GM18520 (cell line): ENCODE measurements around the gene SERPINA5.
"Not testable (repeated sequence)": the region's sequence is repeated elsewhere in the genome, so short reads cannot be mapped to it uniquely, and the experiment has no call there.

Experiments
- ATAC-seq: cut with Tn5 transposase; IDR thresholded peaks from one replicate; pipeline ENCODE4 v1.9.1; 2021; ENCODE audit not compliant: unreplicated experiment

SERPINA5 gene

DNA sequence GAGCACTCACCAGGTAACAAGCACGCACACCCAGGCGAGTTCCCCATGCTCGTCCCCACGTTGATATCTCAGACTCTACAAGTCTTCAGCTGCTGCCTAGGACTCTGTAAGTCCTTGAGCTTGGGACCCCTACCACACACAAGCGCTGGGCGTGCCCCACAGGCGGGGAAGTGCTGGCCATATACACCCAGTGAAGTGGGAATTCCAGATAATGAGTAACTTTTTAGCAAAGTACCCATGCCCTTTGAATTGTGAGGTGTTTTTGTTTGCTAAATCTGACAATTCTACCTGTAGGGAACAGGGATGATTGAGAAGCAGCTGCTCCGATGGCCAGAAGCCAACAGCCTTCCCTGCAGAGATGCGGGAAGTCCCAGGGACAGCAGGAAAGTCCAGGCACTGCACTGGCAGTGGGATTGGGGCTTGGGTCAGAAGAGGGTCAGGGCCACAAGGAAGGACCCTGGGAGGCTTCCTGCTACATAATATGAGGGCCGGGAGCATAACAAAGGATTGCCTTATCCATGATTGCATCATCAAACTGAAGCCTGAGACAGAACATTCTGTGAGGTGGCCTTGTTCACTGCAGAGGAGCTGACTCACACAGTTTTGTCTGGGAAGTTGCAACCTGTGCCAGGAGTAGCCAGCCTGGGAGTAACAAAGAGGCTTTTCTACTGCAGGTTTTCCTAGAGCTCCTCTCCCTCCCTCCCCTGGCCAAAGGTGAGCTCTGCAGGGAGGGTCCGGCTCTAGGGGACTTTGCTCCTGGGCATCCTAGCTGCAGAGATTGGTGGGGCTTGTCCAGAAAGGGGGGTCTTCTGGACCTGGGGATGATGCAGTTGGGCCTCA is 17.8 kb downstream of the SERPINA5 start:
- no peak for ATAC-seq

DNA sequence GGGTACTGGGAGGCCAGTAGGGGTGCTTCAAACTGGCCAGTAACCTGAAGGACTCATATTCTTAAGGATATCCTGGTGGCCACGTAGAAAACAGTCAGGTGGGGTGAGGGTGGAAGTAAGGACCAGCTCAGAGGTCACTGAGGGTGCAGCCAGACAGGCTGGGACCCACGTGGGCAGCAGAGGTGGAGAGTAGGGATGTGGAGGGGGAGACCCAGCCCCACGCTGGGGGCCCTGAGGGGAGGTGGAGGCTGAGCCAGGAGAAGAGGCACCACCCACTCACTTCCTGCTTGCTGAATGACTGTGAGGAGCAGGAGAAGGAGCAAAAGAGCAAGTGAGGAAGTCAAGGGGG is 18.4 kb downstream of the SERPINA5 start:
- ATAC-seq = no peak

DNA sequence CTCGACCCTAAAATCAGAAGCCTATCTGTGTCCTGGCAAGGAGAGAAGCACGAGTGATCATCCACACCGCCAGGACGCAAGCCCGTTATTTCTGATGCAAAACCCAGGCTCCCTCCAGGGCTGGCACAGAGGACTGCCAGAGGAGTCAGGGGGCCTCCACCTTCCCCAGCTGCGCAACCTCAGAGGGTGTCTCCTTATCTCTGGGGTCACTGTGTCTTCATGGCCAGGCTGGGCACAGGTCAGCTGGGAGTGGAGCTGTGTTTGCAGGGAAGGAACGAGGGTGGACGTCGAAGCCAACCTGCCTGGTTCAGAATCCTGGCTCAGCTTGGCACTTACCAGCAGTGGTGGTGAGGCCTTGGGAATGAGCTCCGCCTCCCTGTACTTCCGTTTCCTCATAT is 18.9 kb downstream of the SERPINA5 start:
- no peak for ATAC-seq

DNA sequence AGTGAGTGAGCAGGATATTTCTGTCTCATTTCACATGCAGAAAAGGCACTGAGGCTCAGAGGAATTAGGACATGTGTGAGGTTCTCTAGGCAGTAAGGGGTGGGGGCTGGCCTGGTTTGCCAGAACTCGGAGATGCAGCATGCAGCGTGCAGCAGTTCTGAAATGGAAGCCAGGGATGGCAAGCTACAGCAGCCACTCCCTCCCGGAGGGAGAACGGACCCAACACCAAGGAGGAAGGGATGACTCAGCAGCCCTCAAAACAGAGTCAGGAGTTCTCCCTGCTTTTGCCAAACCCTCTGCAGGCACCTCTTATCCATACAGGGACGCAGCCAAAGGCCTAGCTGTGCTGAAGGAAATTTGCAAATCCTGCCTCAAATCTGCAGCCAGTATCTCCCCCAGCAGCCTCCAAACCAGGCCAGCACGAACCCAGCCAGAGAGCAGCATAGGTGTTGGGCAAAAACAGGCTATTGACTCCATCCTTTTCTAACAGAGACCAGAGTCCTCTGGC is 20.7 kb downstream of the SERPINA5 start:
- no peak for ATAC-seq

DNA sequence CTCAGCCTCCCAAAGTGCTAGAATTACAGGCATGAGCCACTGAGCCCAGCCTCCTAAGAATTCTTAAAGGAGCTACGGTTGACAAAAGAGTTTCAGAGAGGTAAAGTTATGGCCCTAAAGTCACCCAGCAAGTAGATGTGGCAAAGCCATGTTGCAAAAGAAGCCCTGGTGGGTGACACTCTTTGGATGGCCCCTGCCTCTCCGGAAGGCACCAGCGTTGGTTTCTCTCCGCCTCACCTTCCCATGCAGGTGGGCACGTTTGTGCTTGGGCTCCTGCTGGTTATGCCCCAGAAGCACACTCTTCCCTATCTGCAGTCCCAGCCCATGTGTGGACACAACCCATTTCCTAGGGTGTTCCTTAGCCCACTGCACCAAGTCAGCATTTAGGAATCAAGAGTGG is 21.5 kb downstream of the SERPINA5 start:
- ATAC-seq = no peak

DNA sequence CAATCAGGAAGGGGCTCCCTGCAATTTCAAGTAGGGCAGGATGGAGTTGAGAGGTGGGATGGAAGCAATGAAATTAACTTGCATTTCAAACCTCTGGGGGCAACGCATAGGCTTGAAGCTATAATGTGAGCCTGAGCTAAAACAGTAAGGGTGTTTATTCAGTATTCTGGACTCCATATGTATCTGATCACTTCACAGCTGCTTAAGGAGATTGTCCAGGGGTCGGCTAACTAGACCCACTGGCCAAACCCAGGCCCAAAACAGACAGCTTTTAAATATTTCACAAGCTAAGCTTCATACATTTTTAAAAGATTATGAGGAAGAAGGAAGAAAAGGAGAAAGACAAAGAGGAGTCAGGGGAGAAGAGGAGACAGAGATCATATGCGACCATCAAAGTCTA is 24.1 kb downstream of the SERPINA5 start:
- ATAC-seq = no peak

DNA sequence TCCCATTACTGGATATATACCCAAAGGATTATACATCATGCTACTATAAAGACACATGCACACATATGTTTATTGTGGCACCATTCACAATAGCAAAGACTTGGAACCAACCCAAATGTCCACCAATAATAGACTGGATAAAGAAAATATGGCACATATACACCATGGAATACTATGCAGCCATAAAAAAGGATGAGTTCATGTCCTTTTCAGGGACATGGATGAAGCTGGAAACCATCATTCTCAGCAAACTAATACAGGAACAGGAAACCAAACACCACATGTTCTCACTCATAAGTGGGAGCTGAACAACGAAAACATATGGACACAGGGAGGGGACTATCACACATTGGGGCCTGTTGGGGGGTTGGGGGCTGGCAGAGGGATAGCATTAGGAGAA is 27.7 kb downstream of the SERPINA5 start:
- ATAC-seq = not testable (repeated sequence)

DNA sequence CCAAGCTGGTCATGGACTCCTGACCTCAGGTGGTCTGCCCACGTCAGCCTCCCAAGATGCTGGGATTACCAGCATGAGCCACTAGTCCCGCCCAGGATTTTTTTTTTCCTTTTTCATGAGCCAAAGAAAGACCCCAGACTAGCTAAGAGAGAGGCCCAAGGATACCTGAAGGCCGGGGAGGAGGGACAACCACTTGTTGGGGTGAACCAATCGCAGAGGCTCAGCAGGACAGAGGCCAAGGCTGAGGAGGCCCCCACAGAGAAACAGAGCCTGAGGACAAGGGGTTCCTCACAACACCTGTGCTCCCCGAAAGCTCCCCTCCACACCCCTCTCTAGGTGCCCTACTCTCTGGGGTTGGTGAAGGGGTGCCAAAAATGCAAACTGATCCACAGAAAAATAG is 30.0 kb downstream of the SERPINA5 start:
- no peak for ATAC-seq

DNA sequence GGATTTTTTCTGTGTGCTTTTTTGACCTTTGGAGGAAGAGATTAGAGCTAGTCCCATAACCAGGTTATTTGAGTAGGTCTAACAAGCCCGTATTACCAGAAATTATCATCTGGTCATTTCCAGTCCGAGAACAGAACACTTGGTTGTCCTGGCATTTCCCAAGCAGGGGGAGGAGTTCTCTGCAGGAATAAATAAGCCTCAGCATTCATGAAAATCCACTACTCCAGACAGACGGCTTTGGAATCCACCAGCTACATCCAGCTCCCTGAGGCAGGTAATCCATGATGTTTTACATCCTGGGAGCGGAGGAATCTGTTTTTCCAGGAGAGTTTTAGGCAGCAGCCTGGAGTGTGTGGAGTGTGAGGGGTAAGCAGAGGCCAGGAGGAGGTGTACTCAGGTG is 30.9 kb downstream of the SERPINA5 start, which contains the start of gene SERPINA3:
Gene SERPINA3, plus strand, starts transcription at position 218 of the 400 bp plus-strand sequence. CDS start 2,051 bp downstream, outside the sequence.
- no peak for ATAC-seq

DNA sequence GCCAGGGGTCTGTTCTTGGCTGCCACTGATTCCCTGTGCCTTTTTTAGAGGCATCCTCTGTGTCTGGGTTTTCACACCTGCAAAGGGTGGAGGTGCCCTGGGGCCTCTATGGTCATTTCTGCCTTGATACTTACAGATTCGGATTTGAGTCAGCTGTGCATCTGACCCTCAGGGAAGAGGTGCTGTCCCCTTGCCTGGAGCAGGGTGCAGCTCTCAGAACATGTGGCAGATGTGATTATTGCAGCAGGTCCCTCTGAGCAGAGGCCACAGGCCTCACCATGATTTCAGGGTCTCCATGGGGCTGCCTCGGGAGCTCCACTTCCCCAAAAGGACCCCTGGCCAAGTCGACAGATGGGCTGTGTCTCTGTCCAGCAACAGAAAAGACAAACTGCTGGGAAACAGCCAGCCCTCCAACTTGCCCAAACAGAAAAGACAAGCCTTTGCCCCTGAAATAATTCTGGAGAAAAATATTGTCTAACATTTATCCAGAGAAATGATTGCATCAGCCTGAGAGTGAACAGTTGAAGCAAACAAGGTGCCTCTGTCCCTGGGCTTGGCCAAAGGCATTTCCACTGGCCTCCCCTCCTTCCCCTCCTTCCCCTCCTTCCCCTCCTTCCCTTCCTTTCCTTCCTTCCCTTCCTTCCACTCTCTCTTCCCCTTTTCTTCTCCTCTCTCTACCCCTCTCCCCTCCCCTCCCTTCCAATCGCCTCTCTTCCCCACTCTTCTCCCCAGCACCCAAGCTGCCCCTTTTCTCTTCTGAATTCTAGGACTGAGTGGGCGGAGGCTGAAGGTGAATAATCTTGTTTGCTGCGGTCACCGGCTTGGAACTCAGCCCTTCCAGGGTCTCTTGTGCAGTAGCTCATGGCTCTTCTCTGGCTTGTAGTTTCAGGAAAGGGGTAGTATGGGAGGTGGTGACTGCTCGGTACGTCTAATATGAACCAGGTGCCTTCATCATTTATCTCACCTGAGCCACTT is 31.6 kb downstream of the SERPINA5 start:
- no peak for ATAC-seq

DNA sequence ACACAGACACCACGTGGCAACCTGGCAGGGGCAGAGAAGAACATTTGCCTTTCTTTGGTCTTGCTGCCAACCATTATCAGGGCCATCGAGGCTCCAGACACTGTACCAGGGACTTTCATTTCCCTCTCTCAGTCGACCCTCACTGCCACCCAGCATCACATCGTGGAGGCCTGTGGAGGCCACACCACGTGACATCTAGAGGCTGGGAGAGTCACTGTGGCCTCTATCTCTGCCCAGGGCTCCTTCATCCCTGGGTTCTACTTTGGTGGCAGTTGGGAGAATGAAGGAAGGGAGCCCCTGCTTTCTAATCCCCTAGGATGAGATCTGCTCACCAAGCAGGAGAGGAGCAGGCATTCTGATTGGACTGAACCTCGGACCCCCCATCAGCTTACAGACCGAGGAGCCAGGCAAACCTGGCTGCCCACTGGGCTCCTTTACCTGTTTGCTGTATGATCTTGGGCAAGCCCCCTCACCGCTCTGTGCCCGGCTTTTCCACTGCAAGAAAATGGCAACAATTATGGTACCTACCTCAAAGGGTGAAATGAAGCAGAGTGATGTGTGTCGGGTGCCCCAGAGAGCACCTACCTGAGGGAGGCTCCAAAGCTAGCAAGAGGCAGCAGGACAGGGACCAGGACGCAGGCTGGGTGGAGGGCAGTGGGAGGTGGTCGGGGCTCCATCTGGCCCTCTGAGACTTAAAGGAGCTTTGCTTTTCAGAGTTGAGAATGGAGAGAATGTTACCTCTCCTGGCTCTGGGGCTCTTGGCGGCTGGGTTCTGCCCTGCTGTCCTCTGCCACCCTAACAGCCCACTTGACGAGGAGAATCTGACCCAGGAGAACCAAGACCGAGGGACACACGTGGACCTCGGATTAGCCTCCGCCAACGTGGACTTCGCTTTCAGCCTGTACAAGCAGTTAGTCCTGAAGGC is 32.8 kb downstream of the SERPINA5 start:
- ATAC-seq = no peak

DNA sequence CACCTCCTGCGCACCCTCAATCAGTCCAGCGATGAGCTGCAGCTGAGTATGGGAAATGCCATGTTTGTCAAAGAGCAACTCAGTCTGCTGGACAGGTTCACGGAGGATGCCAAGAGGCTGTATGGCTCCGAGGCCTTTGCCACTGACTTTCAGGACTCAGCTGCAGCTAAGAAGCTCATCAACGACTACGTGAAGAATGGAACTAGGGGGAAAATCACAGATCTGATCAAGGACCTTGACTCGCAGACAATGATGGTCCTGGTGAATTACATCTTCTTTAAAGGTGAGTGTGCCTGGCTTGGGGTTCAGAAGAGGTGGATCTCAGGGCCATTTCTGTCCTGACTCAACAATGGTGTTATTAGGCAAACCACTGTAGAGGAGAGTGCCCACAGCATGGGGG is 33.6 kb downstream of the SERPINA5 start:
- ATAC-seq = no peak

DNA sequence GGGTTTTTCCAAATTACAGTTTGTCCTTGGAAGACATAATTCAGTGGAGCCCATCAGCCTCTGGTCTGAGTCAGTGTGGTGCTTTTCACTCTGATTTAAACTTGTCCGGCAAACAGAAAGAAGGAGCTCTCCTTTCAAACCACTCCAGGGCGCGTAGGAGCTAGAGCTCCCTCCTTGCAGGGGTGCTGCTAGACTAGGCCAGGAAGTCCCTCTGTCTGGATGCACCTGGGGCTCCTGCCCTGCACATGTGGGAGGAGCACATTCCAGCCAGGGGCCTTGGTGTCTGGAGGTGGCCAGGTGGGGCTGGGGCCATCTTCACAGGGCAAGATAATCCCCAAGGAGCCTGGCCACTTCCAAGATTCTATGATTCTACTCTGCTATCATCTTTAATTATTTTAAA is 34.0 kb downstream of the SERPINA5 start:
- ATAC-seq = no peak

DNA sequence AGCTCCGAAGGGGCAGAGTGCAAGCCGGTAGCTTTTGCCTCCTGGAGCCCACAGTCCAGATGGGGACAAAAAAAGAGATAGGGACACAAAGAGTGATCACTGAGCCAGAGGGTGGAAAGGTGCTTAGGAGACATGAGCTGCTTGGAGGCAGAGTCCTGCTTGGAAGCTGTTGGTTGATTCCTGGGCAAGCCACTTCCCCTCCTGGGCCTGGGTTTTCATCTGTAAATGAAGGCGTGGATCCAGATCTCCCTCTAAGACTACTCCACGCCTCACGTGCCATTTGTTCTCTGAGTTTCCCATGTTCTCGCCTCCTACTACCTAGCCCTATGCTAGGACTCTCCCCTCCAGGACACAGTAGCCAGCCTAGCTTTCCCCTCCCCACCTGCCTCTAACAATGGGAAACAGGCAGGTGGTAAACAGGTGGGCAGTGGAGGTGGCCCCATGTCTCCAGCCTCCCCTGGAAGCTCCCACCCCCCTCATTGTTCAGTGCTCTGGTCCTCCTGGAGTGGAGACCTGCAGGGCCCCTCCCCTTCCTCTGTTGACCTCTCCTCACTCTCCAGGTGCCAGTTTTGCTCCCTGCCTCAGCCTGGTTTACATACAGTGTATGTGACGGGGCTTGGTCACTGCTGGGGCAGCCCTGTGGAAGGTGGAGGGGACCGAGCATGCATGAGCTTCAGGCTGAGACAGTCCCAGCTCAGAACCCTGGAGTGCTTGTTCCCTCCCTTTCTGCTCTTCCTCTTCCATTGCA is 34.8 kb downstream of the SERPINA5 start:
- no peak for ATAC-seq

DNA sequence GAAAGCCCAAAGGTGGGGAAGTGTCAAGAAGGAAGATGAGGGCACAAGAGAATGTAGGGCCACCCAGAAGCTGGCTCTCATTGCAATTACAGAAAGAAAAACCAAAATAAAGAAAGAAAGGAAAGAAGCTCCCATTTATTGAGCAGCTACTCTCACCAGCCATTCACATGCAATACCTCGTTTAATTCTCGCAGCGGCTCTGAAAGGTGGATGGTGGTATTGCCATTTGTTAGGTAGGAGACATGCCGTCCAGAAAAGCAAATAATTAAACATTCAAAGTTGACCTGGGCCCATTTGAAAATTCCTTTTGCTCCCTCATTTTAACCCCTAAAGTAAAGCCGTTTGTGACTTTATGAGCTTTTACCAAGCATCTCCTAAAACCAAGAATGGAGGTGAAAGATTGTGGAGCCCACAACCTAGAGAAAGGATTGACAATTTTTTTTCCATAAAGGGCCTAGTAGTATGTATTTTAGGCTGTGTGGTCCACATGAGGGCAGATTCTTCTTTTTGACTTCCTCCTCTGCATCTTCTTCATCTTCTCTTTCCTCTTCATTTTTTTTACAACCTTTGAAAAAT is 36.2 kb downstream of the SERPINA5 start:
- no peak for ATAC-seq

DNA sequence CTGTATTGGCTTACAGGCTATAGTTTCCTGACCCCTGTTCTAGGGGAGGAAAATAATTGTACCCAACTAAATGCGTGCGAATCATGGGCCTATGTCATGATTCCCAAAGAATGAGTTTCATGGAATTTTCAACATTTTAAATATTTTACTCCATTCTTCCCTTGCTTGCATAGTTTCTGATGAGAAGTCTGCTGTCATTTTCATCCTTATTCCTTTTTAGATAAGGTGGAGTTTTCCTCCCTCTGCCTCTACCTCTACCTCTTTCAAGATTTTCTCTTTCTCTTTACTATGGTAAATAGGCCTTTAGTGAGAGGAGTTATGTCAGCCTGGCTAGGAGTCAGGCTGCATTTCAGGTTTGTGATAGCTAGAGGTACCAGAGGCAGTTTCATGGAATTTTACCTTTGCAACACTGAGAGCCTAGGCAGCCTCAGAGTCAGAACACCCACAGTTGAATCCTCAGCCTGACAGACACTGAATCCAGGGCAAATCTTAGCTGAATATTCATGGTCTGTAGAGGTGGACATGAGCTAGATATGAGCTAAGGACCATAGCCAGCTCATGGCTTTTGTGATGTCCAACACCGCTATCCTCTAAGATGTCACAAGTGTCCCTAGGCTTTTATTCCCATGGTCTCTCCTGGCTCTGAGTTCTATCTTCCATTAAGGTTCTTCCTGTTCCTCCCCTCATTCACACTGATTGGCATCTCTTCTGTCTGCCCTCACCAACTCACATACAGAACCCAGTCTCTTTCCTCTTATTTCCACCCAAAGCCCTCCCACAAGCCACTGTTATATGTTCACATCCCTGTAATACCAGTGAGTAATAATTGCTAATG is 37.0 kb downstream of the SERPINA5 start:
- ATAC-seq = no peak

DNA sequence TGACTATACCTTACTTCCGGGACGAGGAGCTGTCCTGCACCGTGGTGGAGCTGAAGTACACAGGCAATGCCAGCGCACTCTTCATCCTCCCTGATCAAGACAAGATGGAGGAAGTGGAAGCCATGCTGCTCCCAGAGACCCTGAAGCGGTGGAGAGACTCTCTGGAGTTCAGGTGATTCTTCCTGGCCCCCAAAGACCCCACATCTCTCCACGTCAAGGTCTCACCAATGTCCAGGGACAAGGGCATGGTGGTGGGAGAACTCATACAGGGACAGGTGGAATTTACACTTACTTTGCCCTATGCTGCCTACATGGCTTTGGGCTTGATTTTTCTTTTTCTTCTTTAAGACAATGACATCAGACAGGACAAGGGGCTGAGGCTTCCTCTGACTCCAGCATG is 38.1 kb downstream of the SERPINA5 start:
- ATAC-seq = no peak

DNA sequence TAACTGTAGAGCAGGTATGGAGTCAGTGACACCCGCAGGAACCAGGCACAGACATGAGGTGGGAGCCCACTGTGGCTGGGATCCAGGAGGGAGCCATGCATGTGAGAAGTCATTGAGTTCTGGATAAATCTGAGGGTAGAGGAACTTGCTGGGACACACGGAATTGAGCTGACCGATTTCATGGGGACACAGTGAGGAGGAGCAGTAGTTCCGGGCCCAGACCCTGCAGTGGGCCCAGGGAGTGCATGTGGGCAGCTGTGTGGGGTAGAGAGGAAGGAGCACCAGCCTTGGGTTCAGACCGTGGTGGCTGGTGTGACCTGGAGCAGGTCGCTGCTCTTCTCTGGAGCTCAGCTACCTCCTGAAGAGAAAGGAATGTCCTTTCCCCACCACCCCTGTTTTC is 39.4 kb downstream of the SERPINA5 start:
- no peak for ATAC-seq
